LoVo (cell line): ENCODE data around the gene SLC38A1.
"Not testable (repeated sequence)": the region's sequence is repeated elsewhere in the genome, so short reads cannot be mapped to it uniquely, and the experiment has no call there.

Experiments
- DNase-seq: peaks from one replicate; pipeline ENCODE4 v3.0.0-alpha.2; 2016; ENCODE audit warnings: low spot score

Gene SLC38A1

DNA sequence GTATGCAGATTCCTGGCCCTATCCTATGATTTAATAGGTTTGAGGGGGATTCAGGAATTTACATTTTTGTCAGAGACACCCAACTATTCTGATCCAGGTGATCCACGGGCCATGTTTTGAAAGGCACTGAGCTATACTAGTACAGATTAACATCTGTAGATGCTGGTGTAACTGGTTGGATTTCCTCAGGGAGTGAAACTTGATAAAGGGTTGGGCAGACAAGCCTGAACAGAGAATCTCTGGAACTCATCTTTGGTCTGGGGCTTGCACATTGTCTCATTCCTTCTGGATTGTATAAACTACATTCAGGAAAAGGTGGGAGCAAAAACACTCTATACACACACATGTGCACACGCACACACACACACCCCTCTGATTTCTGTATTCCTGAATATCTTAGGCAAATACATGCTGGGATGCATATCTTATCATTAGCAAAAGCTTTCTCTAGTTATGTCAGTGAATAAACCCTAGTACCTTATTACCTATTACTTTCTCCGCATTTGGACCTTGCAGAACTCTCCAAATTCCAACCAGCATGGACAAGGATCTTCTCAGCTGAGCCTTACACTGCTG lies 104.6 kb downstream of the SLC38A1 start:
- no peak for DNase-seq

DNA sequence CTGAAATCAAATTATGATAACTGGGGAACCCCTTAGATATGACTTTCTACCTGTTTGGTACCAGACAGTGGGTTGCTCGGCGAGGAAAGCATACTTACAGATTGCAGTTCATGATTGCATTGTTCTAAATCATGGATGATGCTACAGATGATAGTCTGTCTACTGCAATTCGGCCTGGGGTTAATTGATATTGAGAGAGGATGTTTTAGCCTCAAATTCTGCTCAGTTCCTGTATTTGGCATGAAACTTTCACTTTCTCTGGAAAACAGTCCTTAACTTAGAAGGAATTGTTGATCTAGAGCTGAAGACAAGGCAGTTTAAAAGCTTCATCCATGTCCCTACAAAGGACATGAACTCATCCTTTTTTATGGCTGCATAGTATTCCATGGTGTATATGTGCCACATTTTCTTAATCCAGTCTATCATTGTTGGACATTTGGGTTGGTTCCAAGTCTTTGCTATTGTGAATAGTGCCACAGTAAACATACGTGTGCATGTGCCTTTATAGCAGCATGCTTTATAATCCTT lies 106.2 kb downstream of the SLC38A1 start:
- DNase-seq: not testable (repeated sequence)

- DNase-seq: no peak
Measured at GRCh38 chr12:46160981-46161690, 107.7 kb downstream of the SLC38A1 start.

GRCh38 chr12:46160101-46160980 lies 108.5 kb downstream of the SLC38A1 start:
- peak; percentile 44 for DNase-seq

DNA sequence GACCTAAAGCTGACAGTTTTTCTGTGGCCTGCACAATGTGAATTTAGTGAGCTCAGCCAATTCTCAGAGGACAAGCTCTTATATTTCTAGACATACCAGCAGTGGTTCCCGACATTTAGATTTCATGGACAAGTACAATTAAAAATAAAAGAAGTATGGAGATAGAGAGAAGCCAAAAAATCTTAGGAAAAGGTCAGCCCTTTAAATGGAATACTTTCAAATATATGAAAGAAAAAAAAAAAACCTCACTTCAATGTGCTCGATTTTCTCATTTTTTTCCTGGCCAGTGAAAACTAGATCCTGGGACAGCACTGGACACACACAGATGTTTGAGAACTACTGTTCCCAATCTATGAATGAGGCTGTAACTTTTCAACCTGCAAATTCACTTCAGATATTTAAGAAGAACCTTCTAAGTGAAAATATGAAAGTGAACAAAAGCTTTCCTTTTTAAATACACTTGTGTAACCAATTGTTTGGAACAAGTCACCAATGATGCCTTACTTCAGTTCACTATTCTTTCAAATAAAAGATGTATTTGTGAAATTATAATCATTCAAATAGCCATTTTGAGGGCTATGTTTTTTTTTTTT lies 109.4 kb downstream of the SLC38A1 start:
- DNase-seq: no peak

- no peak for DNase-seq
Measured at GRCh38 chr12:46158501-46158900, 110.3 kb downstream of the SLC38A1 start.

GRCh38 chr12:46154221-46154985 lies 114.4 kb downstream of the SLC38A1 start:
- no peak for DNase-seq

DNA sequence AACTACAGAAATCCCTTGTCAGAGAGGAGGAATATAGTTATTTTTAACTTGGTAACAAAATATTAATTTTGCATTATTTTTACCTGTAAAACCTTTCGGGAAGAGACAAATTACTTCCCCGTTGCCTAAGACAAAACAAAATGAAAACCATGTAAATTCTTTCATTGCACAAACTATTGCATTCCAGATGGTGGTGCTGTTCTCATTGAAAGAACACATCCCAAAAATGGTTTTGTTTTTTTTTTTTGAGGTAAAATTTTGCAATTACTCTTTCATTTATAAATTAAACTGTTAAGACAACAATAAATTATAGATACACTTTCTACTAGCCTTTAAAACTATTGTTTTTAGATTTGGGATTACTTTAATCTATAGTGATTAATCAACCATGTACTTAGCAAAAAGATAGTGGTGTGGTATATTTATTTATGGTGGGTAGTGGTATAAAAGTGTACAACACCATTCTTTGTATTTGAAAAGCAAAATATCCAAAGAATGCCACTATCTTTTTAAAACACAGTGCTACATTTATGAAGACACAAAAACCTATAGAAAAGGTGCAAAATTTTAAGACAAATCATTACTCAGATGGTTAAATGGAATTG lies 115.5 kb downstream of the SLC38A1 start:
- no peak for DNase-seq

DNA sequence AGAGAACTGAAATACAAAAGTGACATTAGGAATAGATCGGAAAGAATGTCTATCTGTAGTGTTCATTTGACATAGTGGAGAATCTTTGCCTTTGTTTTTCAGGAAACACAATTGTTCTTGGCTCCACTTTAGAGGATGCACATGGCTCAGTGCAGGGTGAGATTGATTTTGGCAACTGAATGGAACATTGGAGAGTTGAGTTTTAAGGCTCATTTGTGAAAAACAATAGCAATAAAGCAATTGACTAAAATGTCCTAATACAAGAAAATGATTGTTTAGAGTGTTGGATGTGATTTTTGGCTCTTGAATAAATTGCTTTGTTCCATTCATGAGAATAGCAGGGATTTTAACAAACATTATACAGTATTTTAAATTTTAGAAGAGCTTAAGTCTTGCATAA lies 116.4 kb downstream of the SLC38A1 start:
- DNase-seq: no peak

DNA sequence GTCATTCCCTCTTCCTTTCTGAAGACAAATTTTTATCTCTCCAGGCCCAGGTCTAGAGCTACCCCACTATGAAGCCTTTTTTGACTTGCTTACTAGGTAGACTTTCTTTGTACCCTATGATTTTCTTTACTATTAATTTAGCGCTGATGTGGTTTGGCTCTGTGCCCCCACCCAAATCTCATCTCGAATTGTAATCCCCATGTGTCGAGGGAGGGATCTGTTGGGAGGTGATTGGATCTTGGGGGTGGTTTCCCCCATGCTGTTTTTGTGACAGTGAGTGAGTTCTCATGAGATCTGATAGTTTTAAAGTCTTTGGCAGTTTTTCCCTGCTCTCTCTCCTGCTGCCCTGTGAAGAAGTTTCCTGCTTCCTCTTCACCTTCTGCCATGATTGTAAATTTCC lies 118.1 kb downstream of the SLC38A1 start:
- DNase-seq: no peak

DNA sequence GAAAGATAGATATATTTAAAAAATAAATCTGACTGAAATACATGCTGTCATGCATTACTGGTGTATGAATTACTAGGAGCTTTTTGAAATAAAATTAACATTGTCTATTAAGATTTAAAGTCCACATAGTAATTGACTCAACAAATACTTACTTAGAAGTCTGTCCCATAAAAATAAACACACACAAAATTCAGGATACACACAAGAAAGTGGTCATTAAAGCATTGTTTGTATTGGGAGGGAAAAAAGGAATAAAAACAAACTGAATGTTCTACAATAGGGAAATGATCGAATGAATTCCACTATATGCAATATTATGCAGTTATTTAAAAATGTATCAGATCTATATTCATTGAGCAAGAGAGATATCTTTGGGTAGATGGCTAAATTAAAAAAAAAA lies 118.9 kb downstream of the SLC38A1 start:
- DNase-seq: no peak

GRCh38 chr12:46149079-46149464 lies 119.8 kb downstream of the SLC38A1 start:
- DNase-seq: peak; percentile 32

GRCh38 chr12:46148327-46149078 lies 120.3 kb downstream of the SLC38A1 start:
- DNase-seq: no peak

DNA sequence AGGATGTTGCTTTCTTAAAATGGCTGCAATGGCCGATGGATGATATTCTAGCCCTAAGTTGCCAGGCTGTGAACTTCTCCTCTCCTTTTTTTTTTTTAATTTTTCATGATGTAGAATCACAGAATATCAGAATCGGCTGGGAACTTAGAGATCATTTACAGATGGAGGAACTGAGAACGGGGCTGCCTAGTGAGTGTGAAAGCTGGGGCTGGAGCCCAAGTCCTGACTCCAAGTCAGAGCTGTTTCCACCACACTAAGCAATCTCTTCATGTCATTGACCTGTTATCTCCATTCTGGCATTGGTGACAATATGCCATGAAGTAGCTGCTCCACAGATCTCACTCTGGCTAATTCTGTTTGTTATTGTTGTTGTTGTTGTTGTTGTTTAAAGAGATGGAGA lies 121.7 kb downstream of the SLC38A1 start:
- DNase-seq: no peak

DNA sequence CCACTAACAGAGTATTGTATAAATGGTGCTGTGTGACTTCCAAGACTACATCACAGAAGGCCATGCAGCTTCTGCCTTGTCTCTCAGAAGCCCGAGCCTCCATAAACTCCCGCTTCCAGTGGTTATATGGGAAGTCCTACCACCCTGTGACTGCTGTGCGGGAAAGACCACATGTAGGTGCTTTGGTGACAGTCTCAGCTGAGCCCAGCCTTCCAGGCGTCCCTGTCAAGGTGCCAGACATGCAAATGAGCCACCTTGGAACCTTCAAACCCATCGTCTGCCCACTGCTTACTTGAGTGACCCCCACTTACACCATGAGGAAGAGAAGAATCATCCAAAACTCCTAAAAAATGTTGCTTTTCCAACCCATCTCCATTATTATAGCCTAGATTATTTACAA lies 123.0 kb downstream of the SLC38A1 start:
- no peak for DNase-seq

- no peak for DNase-seq
Measured at GRCh38 chr12:46144433-46144832, 124.4 kb downstream of the SLC38A1 start.

GRCh38 chr12:46136249-46136648 lies 132.6 kb downstream of the SLC38A1 start:
- DNase-seq: no peak

DNA sequence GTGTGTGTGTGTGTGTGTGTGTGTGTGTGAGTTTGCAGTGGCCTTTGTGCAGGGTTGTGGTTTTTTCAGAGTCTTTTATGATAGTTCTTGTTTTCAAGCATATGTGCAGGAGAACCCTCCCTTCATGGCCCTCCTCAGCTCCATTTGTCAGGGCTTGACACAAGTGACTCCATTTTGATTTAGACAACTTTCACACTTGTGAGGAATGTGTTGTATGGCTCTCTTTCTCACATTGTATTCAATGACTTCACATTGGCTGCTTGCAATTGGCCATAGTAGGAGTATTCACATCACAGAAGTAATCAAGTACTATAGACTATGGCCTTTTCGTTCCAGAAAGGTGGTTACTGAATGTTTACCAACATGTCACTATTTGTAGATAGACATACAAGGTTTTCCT lies 133.1 kb downstream of the SLC38A1 start:
- no peak for DNase-seq

DNA sequence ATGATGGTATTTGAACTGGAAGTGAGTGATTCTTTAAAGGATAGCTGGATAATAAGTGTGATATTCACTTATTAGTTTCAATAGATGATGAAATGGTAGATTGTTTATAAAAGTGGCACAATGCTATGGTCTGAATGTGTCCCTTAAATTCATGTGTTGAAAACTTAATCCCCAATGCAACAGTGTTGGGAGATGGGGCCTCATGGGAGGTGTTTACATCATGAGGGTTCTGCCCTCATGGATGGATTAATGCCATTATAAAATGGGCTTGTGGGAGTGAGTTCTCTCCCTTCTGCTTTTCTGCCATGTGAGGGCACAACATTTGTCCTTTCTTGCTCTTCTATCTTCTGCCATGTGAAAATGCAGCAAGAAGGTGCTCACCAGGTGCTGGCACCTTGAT lies 134.0 kb downstream of the SLC38A1 start:
- no peak for DNase-seq

DNA sequence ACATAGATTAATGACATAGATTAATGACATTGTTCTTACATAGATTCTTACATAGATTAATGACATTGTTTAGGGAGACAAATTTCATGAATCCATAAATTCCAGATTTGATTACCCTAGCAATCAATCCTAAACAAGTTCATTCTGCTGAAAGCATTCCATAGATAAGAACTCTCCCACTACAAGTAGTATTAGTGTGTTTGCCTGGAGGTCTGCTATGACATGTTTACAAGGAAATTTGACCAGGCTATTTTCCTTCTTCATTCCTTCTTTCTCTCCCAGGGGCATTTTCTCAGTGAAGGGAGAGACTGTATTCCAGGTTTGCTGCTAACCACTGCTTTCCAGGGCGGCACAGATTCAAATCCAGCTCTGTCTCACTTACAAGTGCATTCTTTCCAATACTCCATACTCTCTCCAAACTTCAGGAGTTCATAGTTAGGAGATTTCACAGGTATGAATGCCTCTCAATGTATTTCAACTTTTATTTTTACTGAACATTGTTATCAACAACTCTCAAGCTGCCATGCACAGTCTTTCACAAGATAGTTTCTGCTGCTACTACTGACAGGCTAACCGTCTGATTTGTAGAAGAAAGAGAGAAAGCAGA lies 134.5 kb downstream of the SLC38A1 start:
- no peak for DNase-seq
